NOMO-1 treated with dmso at 0.1 percent for 144 hours (cell line): ENCODE results near the gene OPN1SW.

Source experiments
- DNase-seq: peaks from one replicate; lab custom pipeline; 2025; ENCODE audit not compliant: unreplicated experiment; lab: John Stamatoyannopoulos, UW

OPN1SW gene

GRCh38 chr7:128775744-128776474 lies at the start of gene OPN1SW:
OPN1SW (minus strand) TSS chr7:128775794; CDS start chr7:128775781, 13 bp downstream.
- DNase-seq, result no peak

GRCh38 chr7:128821724-128822123 lies 46.1 kb upstream of the OPN1SW start:
- DNase-seq, result no peak

- no peak for DNase-seq
These were observed 43.1 kb upstream of the OPN1SW start for GRCh38 chr7:128818694-128819093.

- DNase-seq, result no peak
These were observed 39.8 kb upstream of the OPN1SW start for GRCh38 chr7:128815289-128815942.

GRCh38 chr7:128814499-128814898 lies 38.9 kb upstream of the OPN1SW start:
- DNase-seq, result no peak

GRCh38 chr7:128812514-128813168 lies 37.0 kb upstream of the OPN1SW start:
- no peak for DNase-seq

GRCh38 chr7:128811631-128812430 lies 36.2 kb upstream of the OPN1SW start:
- DNase-seq, result no peak

- DNase-seq, result no peak
These were observed 35.4 kb upstream of the OPN1SW start for GRCh38 chr7:128810997-128811396.

GRCh38 chr7:128810473-128810872 lies 34.9 kb upstream of the OPN1SW start:
- DNase-seq, result no peak

- no peak for DNase-seq
These were observed 33.8 kb upstream of the OPN1SW start for GRCh38 chr7:128809363-128809762.

GRCh38 chr7:128807191-128807590 lies 31.6 kb upstream of the OPN1SW start:
- no peak for DNase-seq

GRCh38 chr7:128805225-128805624 lies 29.6 kb upstream of the OPN1SW start:
- DNase-seq, result no peak

GRCh38 chr7:128804484-128804883 lies 28.9 kb upstream of the OPN1SW start:
- no peak for DNase-seq

- no peak for DNase-seq
These were observed 26.2 kb upstream of the OPN1SW start for GRCh38 chr7:128801667-128802418.

GRCh38 chr7:128801003-128801402 lies 25.4 kb upstream of the OPN1SW start:
- DNase-seq, result no peak

GRCh38 chr7:128800567-128800966 lies 25.0 kb upstream of the OPN1SW start:
- DNase-seq, result no peak

- DNase-seq, result no peak
These were observed 23.9 kb upstream of the OPN1SW start for GRCh38 chr7:128799451-128799850.

- DNase-seq, result no peak
These were observed 20.7 kb upstream of the OPN1SW start for GRCh38 chr7:128796327-128796726.

GRCh38 chr7:128795129-128795528 lies 19.5 kb upstream of the OPN1SW start:
- no peak for DNase-seq

GRCh38 chr7:128794436-128794835 lies 18.8 kb upstream of the OPN1SW start:
- no peak for DNase-seq

- no peak for DNase-seq
These were observed 18.4 kb upstream of the OPN1SW start for GRCh38 chr7:128794020-128794419.
